Mucosa of descending colon (tissue), 3 donors: ENCODE results near the gene TMIE. TPM values are rescaled to one million over a fixed set of nuclear protein-coding genes. Genes with fewer than 3 reads are reported as not detected.
"Not testable (repeated sequence)": the region's sequence is repeated elsewhere in the genome, so short reads cannot be mapped to it uniquely, and the experiment has no call there.

Experiments
- ATAC-seq: fragments of 200-7000 bp; cut with Tn5 transposase; one replicate; pipeline ENCODE4 v1.9.1; 2020; ENCODE audit warnings: mild to moderate bottlenecking, moderate library complexity
- DNase-seq, 3 donors: peaks; one replicate each; pipeline ENCODE4 v3.0.0-alpha.2; 2020
- H3K36me3 ChIP-seq: fragments of 200-600 bp; one replicate; pipeline ENCODE4 v1.8.0; 2021; ENCODE audit warnings: low read depth, mild to moderate bottlenecking
- H3K4me1 ChIP-seq: fragments of 200-600 bp; one replicate; pipeline ENCODE4 v1.8.0; 2021; ENCODE audit warnings: low read depth, mild to moderate bottlenecking
- H3K4me3 ChIP-seq: fragments of 200-600 bp; one replicate; pipeline ENCODE4 v1.8.0; 2021; ENCODE audit warnings: mild to moderate bottlenecking
- H3K9me3 ChIP-seq: fragments of 200-600 bp; one replicate; pipeline ENCODE4 v1.8.0; 2021; ENCODE audit warnings: mild to moderate bottlenecking
- CTCF ChIP-seq: fragments of 200-600 bp; IDR thresholded peaks from one replicate; pipeline ENCODE4 v1.8.0; 2022; ENCODE audit warnings: antibody characterized with exemption, mild to moderate bottlenecking
- intact Hi-C, 2 donors: fragments of 100-400 bp; cut with DNase I in 1 of 2; cut with micrococcal nuclease in 1 of 2; formaldehyde crosslinking; loops; one replicate each; pipeline versions ENCODE4 v1.11.0 to v1.11.1; 2022; cut with DNase I, micrococcal nuclease
- total RNA-seq, 3 donors: library from RNA; stranded (reverse); fragmentation: NEBNext Ultra II Directional in 2 of 3; extraction: Animal tissue kit (Norgen Biotek cat#: 25700) in 2 of 3; gene quantifications; one replicate each; pipeline versions ENCODE4 v1.2.1 to v1.2.4, GENCODE V29; 2021 to 2023
- donor health status: DM: no; HTN: no; CAD: no; lungs with moderate emphysema.
- donor health status: DM: no; HTN: no; CAD: no.
- donor health status: DM: no; HTN: yes; CAD: no.

TMIE gene
- total RNA-seq, 3 donors from 2014 or later = 0.23 to 1.1 TPM; not detected in 1

GRCh38 chr3:46731795-46732194 is 30.6 kb downstream of the TMIE start:
- Histone ChIP-seq H3K9me3 (no peaks in the 10 kb centered on the region), H3K36me3 (no peaks in the 10 kb centered on the region), H3K4me3 (no peak overlapping the region), H3K4me1 (no peaks in the 10 kb centered on the region)
- no peak for ATAC-seq
- no peak for TF ChIP-seq CTCF
- DNase-seq = no peak
- intact Hi-C loops = no loop called here

GRCh38 chr3:46733026-46733800 is 32.0 kb downstream of the TMIE start:
- H3K9me3 ChIP-seq = no peaks in the 10 kb centered on the region
- ATAC-seq = no peak
- no peaks in the 10 kb centered on the region for H3K36me3 ChIP-seq
- DNase-seq = no peak
- intact Hi-C loops = no loop called here
- no peaks in the 10 kb centered on the region for H3K4me1 ChIP-seq
- TF ChIP-seq CTCF = no peak
- H3K4me3 ChIP-seq = no peak overlapping the region

GRCh38 chr3:46734773-46735172 is 33.6 kb downstream of the TMIE start:
- Histone ChIP-seq H3K4me1 (no peaks in the 10 kb centered on the region), H3K9me3 (no peaks in the 10 kb centered on the region), H3K4me3 (no peak overlapping the region), H3K36me3 (no peaks in the 10 kb centered on the region)
- DNase-seq (no peak), ATAC-seq (no peak)
- intact Hi-C loops = no loop called here
- TF ChIP-seq CTCF = no peak

- ATAC-seq (no peak), DNase-seq (no peak)
- H3K4me3 ChIP-seq = no peak overlapping the region
Measured at GRCh38 chr3:46736006-46736872, 35.0 kb downstream of the TMIE start.

GRCh38 chr3:46737329-46737731 is 36.1 kb downstream of the TMIE start:
- no peak for ATAC-seq
- intact Hi-C loops = no loop called here
- TF ChIP-seq CTCF = no peak
- no peak overlapping the region for H3K4me3 ChIP-seq
- no peak for DNase-seq
- no peaks in the 10 kb centered on the region for H3K9me3 ChIP-seq
- H3K36me3 ChIP-seq = no peaks in the 10 kb centered on the region
- H3K4me1 ChIP-seq = no peaks in the 10 kb centered on the region

More at GRCh38 chr3:46736006-46736872, 35.0 kb downstream of the TMIE start:
- H3K4me1 ChIP-seq = no peaks in the 10 kb centered on the region
- TF ChIP-seq CTCF = no peak
- H3K36me3 ChIP-seq = no peaks in the 10 kb centered on the region
- intact Hi-C loops = no loop called here
- no peaks in the 10 kb centered on the region for H3K9me3 ChIP-seq

- H3K4me1 ChIP-seq, H3K4me3 ChIP-seq, H3K9me3 ChIP-seq, intact Hi-C loops, H3K36me3 ChIP-seq, ATAC-seq, DNase-seq: not testable (repeated sequence)
Measured at GRCh38 chr3:46739565-46739964, 38.4 kb downstream of the TMIE start.
